HepG2 (cell line): ENCODE data around the gene SETD1B. TPM values are rescaled to one million over a fixed set of nuclear protein-coding genes. Genes with fewer than 3 reads are reported as not detected.

Source experiments
- CEBPG ChIP-seq: IDR thresholded peaks from 2 replicates; pipeline ENCODE4 v1.6.1; 2016
- KDM1A ChIP-seq: IDR thresholded peaks from 2 replicates; pipeline ENCODE4 v1.6.1; 2016; ENCODE audit warnings: missing compliant biosample characterization
- MAFG ChIP-seq: sonication (generic); formaldehyde crosslinking; IDR thresholded peaks from 2 replicates; pipeline ENCODE4 v1.5.1; 2020; ENCODE audit warnings: mild to moderate bottlenecking, missing genetic modification reagents
- MIER2 ChIP-seq: IDR thresholded peaks from 2 replicates; pipeline ENCODE4 v1.6.1; 2016; ENCODE audit warnings: missing biosample characterization, missing genetic modification reagents
- REXO4 ChIP-seq: sonication (generic); formaldehyde crosslinking; IDR thresholded peaks from 2 replicates; pipeline ENCODE4 v1.8.0; 2022; ENCODE audit warnings: missing genetic modification reagents, mild to moderate bottlenecking, borderline replicate concordance
- TBX2 ChIP-seq: sonication (generic); formaldehyde crosslinking; IDR thresholded peaks from 2 replicates; pipeline ENCODE4 v1.5.0; 2020; ENCODE audit warnings: missing genetic modification reagents, mild to moderate bottlenecking, borderline replicate concordance
- XRCC5 ChIP-seq: fragments of 200-400 bp; formaldehyde crosslinking; optimal IDR thresholded peaks from 2 replicates; pipeline ENCODE3; 2017; ENCODE audit warnings: mild to moderate bottlenecking, low read length
- ZFY ChIP-seq: sonication (generic); formaldehyde crosslinking; IDR thresholded peaks from 2 replicates; pipeline ENCODE4 v1.4.0; 2020; ENCODE audit warnings: missing genetic modification reagents
- ZFYVE20 ChIP-seq: sonication (generic); formaldehyde crosslinking; IDR thresholded peaks from 2 replicates; pipeline ENCODE4 v1.8.0; 2023; ENCODE audit warnings: low read depth, mild to moderate bottlenecking, moderate library complexity, missing genetic modification reagents, borderline replicate concordance
- ZNF207 ChIP-seq: fragments of 450-650 bp; IDR thresholded peaks from 2 replicates; pipeline ENCODE4 v1.6.1; 2016; ENCODE audit warnings: antibody characterized with exemption, borderline replicate concordance
- ZNF468 ChIP-seq: sonication (generic); formaldehyde crosslinking; IDR thresholded peaks from 2 replicates; pipeline ENCODE4 v1.8.0; 2022; ENCODE audit warnings: mild to moderate bottlenecking, moderate library complexity, missing genetic modification reagents
- ZNF550 ChIP-seq: sonication (generic); formaldehyde crosslinking; IDR thresholded peaks from 2 replicates; pipeline ENCODE4 v1.4.0; 2020; ENCODE audit warnings: mild to moderate bottlenecking, missing genetic modification reagents, borderline replicate concordance
- polyA plus RNA-seq, 8 experiments: library from polyadenylated mRNA; depleted of rRNA in 3 of 8; stranded (reverse) in 7 of 8; unstranded in 1 of 8; fragments of >200 nt; fragmentation: Illumina TruSeq in 4 of 8; extraction: Trizol in 4 of 8; gene quantifications; 2 replicates each; pipeline versions ENCODE4 v1.2.1 to v1.2.3, GENCODE V29; 2011 to 2016; ENCODE audit warnings: low read depth in 4 of 8, missing spikeins in 1 of 8, mixed read lengths in 1 of 8; ENCODE audit not compliant: insufficient read depth in 1 of 8
- total RNA-seq, 5 experiments: library from RNA; depleted of rRNA; stranded (reverse); fragments of >200 nt; fragmentation: Illumina TruSeq; extraction: Trizol; gene quantifications; 2 replicates each; pipeline ENCODE4 v1.2.3, GENCODE V29; 2016; ENCODE audit warnings: low read depth in 1 of 5
- TF ChIP-seq, protein P1 (sequence below): sonication (generic); formaldehyde crosslinking; IDR thresholded peaks from 2 replicates; pipeline ENCODE4 v1.5.0; 2020; ENCODE audit warnings: missing genetic modification reagents
- TF ChIP-seq, protein P2 (sequence below): IDR thresholded peaks from 2 replicates; pipeline ENCODE4 v1.6.1; 2016; ENCODE audit warnings: missing compliant biosample characterization, missing genetic modification reagents, borderline replicate concordance
- TF ChIP-seq, protein P3 (sequence below): sonication (generic); formaldehyde crosslinking; IDR thresholded peaks from 2 replicates; pipeline ENCODE4 v1.4.0; 2020; ENCODE audit warnings: missing genetic modification reagents
- TF ChIP-seq, protein P4 (sequence below): IDR thresholded peaks from 2 replicates; pipeline ENCODE4 v1.6.1; 2016; ENCODE audit warnings: mild to moderate bottlenecking
- TF ChIP-seq, protein P5 (sequence below): sonication (generic); formaldehyde crosslinking; IDR thresholded peaks from 2 replicates; pipeline ENCODE4 v1.8.0; 2022; ENCODE audit warnings: mild to moderate bottlenecking, missing genetic modification reagents, moderate library complexity
- TF ChIP-seq, protein P6 (sequence below): sonication (generic); formaldehyde crosslinking; IDR thresholded peaks from 2 replicates; pipeline ENCODE4 v1.4.0; 2020; ENCODE audit warnings: missing genetic modification reagents, borderline replicate concordance

SETD1B gene
- total and polyA plus RNA-seq, 2 of the 13 experiments (the other 11 are each of a cell fraction or from before 2014, with no cell fraction given), result 1.1 to 1.4 TPM

DNA sequence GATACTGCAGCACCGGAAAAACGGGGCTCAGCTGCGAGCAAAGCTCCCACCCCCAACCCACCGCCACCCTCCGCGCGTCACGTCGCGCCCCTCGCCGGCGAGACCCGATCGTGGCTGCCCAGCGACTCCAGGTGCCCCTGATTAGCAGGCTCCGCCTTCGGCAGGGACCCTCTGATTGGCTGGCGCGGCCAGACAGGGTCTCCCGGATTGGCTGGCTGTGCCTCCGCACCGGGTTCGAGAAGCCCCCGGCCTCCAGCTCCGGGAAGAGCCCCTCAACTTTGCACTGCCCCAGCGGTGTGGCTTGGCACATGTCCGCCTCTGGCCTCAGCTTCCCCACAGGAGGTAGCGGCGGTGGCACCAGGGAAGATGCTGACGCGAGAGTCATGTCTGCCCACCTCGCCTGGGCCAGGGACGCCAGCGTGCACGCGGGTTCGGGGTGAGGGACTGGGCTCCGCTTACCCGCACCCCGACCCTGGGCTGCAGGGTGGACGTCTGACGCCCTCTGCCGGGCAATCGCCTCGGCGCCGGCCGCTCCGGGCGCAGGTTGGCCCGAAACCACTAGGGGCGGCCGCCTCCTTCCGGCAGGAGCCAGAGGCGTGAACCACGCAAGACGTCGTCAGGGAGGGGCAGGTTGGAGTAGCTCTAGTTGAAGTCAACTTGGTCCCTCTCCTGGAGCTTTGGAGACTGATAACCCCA is 9.8 kb upstream of the SETD1B start (continued):
- TF ChIP-seq, protein P1, sequence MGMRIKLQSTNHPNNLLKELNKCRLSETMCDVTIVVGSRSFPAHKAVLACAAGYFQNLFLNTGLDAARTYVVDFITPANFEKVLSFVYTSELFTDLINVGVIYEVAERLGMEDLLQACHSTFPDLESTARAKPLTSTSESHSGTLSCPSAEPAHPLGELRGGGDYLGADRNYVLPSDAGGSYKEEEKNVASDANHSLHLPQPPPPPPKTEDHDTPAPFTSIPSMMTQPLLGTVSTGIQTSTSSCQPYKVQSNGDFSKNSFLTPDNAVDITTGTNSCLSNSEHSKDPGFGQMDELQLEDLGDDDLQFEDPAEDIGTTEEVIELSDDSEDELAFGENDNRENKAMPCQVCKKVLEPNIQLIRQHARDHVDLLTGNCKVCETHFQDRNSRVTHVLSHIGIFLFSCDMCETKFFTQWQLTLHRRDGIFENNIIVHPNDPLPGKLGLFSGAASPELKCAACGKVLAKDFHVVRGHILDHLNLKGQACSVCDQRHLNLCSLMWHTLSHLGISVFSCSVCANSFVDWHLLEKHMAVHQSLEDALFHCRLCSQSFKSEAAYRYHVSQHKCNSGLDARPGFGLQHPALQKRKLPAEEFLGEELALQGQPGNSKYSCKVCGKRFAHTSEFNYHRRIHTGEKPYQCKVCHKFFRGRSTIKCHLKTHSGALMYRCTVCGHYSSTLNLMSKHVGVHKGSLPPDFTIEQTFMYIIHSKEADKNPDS (CRISPR knock-in tag), result no peak
- TF ChIP-seq ZNF207, result no peak
- TF ChIP-seq, protein P2, sequence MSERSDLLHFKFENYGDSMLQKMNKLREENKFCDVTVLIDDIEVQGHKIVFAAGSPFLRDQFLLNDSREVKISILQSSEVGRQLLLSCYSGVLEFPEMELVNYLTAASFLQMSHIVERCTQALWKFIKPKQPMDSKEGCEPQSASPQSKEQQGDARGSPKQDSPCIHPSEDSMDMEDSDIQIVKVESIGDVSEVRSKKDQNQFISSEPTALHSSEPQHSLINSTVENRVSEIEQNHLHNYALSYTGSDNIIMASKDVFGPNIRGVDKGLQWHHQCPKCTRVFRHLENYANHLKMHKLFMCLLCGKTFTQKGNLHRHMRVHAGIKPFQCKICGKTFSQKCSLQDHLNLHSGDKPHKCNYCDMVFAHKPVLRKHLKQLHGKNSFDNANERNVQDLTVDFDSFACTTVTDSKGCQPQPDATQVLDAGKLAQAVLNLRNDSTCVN, result 0 out of 2 replicates have a peak, but pooled peaks have one; percentile 71
- TF ChIP-seq, protein P3, sequence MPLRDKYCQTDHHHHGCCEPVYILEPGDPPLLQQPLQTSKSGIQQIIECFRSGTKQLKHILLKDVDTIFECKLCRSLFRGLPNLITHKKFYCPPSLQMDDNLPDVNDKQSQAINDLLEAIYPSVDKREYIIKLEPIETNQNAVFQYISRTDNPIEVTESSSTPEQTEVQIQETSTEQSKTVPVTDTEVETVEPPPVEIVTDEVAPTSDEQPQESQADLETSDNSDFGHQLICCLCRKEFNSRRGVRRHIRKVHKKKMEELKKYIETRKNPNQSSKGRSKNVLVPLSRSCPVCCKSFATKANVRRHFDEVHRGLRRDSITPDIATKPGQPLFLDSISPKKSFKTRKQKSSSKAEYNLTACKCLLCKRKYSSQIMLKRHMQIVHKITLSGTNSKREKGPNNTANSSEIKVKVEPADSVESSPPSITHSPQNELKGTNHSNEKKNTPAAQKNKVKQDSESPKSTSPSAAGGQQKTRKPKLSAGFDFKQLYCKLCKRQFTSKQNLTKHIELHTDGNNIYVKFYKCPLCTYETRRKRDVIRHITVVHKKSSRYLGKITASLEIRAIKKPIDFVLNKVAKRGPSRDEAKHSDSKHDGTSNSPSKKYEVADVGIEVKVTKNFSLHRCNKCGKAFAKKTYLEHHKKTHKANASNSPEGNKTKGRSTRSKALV, result peak; percentile 81
- 0 out of 2 replicates have a peak, but pooled peaks have one; percentile 69 for TF ChIP-seq ZNF468 (CRISPR knock-in tag)
- peak; percentile 46; the same call in 1 of the 2 replicates for TF ChIP-seq ZFY
- peak; percentile 97 for TF ChIP-seq XRCC5
- peak; percentile 79 for TF ChIP-seq TBX2 (CRISPR knock-in tag)
- TF ChIP-seq, protein P4, sequence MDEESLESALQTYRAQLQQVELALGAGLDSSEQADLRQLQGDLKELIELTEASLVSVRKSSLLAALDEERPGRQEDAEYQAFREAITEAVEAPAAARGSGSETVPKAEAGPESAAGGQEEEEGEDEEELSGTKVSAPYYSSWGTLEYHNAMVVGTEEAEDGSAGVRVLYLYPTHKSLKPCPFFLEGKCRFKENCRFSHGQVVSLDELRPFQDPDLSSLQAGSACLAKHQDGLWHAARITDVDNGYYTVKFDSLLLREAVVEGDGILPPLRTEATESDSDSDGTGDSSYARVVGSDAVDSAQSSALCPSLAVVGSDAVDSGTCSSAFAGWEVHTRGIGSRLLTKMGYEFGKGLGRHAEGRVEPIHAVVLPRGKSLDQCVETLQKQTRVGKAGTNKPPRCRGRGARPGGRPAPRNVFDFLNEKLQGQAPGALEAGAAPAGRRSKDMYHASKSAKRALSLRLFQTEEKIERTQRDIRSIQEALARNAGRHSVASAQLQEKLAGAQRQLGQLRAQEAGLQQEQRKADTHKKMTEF (CRISPR knock-in tag), result peak; percentile 86
- TF ChIP-seq, protein P5, sequence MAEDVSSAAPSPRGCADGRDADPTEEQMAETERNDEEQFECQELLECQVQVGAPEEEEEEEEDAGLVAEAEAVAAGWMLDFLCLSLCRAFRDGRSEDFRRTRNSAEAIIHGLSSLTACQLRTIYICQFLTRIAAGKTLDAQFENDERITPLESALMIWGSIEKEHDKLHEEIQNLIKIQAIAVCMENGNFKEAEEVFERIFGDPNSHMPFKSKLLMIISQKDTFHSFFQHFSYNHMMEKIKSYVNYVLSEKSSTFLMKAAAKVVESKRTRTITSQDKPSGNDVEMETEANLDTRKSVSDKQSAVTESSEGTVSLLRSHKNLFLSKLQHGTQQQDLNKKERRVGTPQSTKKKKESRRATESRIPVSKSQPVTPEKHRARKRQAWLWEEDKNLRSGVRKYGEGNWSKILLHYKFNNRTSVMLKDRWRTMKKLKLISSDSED (CRISPR knock-in tag), result peak; percentile 19; the same call in 1 of the 2 replicates
- no peak for TF ChIP-seq MAFG (CRISPR knock-in tag)
- TF ChIP-seq ZFYVE20 (CRISPR knock-in tag), result no peak
- TF ChIP-seq, protein P6, sequence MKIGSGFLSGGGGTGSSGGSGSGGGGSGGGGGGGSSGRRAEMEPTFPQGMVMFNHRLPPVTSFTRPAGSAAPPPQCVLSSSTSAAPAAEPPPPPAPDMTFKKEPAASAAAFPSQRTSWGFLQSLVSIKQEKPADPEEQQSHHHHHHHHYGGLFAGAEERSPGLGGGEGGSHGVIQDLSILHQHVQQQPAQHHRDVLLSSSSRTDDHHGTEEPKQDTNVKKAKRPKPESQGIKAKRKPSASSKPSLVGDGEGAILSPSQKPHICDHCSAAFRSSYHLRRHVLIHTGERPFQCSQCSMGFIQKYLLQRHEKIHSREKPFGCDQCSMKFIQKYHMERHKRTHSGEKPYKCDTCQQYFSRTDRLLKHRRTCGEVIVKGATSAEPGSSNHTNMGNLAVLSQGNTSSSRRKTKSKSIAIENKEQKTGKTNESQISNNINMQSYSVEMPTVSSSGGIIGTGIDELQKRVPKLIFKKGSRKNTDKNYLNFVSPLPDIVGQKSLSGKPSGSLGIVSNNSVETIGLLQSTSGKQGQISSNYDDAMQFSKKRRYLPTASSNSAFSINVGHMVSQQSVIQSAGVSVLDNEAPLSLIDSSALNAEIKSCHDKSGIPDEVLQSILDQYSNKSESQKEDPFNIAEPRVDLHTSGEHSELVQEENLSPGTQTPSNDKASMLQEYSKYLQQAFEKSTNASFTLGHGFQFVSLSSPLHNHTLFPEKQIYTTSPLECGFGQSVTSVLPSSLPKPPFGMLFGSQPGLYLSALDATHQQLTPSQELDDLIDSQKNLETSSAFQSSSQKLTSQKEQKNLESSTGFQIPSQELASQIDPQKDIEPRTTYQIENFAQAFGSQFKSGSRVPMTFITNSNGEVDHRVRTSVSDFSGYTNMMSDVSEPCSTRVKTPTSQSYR (CRISPR knock-in tag), result no peak
- TF ChIP-seq MIER2, result peak; percentile 36; the same call in 1 of the 2 replicates
- no peak for TF ChIP-seq KDM1A (CRISPR knock-in tag)
- TF ChIP-seq CEBPG (CRISPR knock-in tag), result peak; percentile 40; the same call in 1 of the 2 replicates
- TF ChIP-seq REXO4 (CRISPR knock-in tag), result 0 out of 2 replicates have a peak, but pooled peaks have one; percentile 16
- no peak for TF ChIP-seq ZNF550 (CRISPR knock-in tag)
